Fibroblast of skin of left biceps (primary cell): ENCODE measurements around the gene PAK2.
"Not testable (repeated sequence)": the region's sequence is repeated elsewhere in the genome, so short reads cannot be mapped to it uniquely, and the experiment has no call there.

Experiments used
- DNase-seq, 2 experiments: peaks; one replicate each; pipeline ENCODE4 v3.0.0-alpha.2; 2013; ENCODE audit warnings: low read depth in 2 of 2

PAK2 gene

GRCh38 chr3:196843435-196844110 is 103.9 kb downstream of the PAK2 start:
- no peak for DNase-seq

GRCh38 chr3:196844235-196845219 is 104.9 kb downstream of the PAK2 start:
- not testable (repeated sequence) for DNase-seq

GRCh38 chr3:196848375-196848774 is 108.7 kb downstream of the PAK2 start:
- DNase-seq = not testable (repeated sequence)

- no peak for DNase-seq
Observed at GRCh38 chr3:196849180-196849741, 109.6 kb downstream of the PAK2 start.

GRCh38 chr3:196863000-196863399 is 123.3 kb downstream of the PAK2 start:
- not testable (repeated sequence) for DNase-seq

GRCh38 chr3:196867155-196867506 is 127.5 kb downstream of the PAK2 start:
- DNase-seq = no peak

- peak; percentile 60 to 71 for DNase-seq
Observed at GRCh38 chr3:196867507-196868296, 128.0 kb downstream of the PAK2 start, which contains the start of gene SENP5. Gene SENP5, plus strand, starts transcription at chr3:196867920. Its CDS starts 17,262 bp downstream, at chr3:196885182.

- no peak for DNase-seq
Observed at GRCh38 chr3:196868297-196868661, 128.6 kb downstream of the PAK2 start.

GRCh38 chr3:196872316-196872715 is 132.7 kb downstream of the PAK2 start:
- no peak for DNase-seq

GRCh38 chr3:196874511-196875094 is 134.9 kb downstream of the PAK2 start:
- not testable (repeated sequence) for DNase-seq

- no peak for DNase-seq
Observed at GRCh38 chr3:196875258-196875657, 135.6 kb downstream of the PAK2 start.
